ENCODE results near the gene DOP1B.

The DOP1B gene

GRCh38 chr21:36202726-36203602, 46.3 kb downstream of the DOP1B start:
- DNase-seq (ENCODE audit: low read depth), result no peak

GRCh38 chr21:36203603-36203889, 46.9 kb downstream of the DOP1B start:
- DNase-seq (ENCODE audit: low read depth), result no peak

- no peak for DNase-seq (ENCODE audit: low read depth)
Observed at GRCh38 chr21:36204980-36205379, 48.4 kb downstream of the DOP1B start.

GRCh38 chr21:36205962-36206361, 49.3 kb downstream of the DOP1B start:
- no peak for DNase-seq (ENCODE audit: low read depth)

Measured in T-helper 22 cell (primary cell).